Sigmoid colon (tissue), 4 donors: ENCODE results near the gene DOCK1.

ENCODE experiments used
- POLR2AphosphoS5 ChIP-seq, 4 donors: sonication (generic); formaldehyde crosslinking; IDR thresholded peaks; one replicate each; pipeline ENCODE4 v1.6.1; 2017; ENCODE audit warnings: antibody characterized with exemption in 4 of 4
- TF ChIP-seq, protein P1 (sequence below), 4 experiments: fragments of 450-650 bp in 3 of 4; fragments of 200-600 bp in 1 of 4; IDR thresholded peaks; one replicate each; pipeline ENCODE4 v1.5.1; 2016 to 2019; ENCODE audit warnings: antibody characterized with exemption in 4 of 4, mild to moderate bottlenecking in 3 of 4, moderate library complexity in 2 of 4

DNA sequence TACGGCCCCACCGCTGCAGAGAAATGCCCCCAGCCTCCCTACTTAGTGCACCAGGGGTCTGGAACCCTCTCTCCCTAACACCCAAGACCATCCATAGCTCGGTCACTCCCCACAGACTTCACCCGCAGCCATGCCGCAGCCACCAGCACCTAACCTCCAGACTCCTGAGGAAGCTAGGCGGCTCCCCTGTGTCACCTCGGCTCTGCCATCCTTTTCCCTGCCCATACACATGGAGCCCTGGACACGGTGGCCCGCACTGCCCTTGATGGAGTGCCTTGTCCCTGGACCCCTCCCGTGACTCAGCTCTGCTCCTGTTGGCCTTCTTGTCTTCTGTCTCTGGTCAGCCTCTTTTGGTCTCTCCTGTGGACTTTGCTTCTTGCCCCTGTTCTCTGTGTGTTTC is 183.7 kb downstream of the DOCK1 start:
- TF ChIP-seq, protein P1, sequence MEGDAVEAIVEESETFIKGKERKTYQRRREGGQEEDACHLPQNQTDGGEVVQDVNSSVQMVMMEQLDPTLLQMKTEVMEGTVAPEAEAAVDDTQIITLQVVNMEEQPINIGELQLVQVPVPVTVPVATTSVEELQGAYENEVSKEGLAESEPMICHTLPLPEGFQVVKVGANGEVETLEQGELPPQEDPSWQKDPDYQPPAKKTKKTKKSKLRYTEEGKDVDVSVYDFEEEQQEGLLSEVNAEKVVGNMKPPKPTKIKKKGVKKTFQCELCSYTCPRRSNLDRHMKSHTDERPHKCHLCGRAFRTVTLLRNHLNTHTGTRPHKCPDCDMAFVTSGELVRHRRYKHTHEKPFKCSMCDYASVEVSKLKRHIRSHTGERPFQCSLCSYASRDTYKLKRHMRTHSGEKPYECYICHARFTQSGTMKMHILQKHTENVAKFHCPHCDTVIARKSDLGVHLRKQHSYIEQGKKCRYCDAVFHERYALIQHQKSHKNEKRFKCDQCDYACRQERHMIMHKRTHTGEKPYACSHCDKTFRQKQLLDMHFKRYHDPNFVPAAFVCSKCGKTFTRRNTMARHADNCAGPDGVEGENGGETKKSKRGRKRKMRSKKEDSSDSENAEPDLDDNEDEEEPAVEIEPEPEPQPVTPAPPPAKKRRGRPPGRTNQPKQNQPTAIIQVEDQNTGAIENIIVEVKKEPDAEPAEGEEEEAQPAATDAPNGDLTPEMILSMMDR (IDR thresholded peaks at IDR 0.05): no peak
- no peak for TF ChIP-seq POLR2AphosphoS5 (IDR thresholded peaks at IDR 0.05)
